Measurements from ENCODE around the gene PPP1R3G. TPM values are rescaled to one million over a fixed set of nuclear protein-coding genes. Genes with fewer than 3 reads are reported as not detected.

Gene PPP1R3G
- polyA plus RNA-seq, 3 donors: 0.08 to 0.55 (median 0.22) TPM

DNA sequence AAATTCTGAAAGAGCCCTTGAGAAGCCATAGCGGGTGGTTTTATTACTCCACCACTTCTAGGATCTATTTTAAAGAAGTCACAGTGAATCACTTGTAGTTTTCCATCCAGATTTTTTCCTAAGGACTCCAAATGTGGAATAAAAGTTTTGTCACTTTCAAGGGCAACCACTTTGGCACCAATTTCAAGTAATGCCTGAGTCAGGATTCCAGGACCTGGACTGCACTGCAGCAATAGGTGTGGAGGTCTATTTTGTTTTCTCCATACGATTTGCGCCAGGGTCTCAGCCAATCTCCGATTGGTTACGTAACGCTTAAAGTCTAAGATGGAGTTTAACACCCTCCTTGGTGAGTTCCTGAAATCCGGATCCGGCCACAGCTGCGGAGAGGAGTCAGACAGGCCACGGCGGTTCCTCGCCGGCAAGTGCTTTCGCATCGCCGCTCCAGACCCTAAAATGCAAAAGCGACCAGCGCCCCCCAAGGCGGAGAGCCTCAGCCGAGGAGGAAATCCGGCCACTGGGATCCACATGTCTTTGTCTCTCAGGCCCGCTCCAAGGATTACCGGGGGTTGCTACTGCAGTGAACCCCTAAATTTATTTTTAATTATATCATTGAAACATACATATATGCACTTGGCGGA lies 18.6 kb upstream of the PPP1R3G start:
- no peak overlapping the region for H3K27ac ChIP-seq (ENCODE audit: low read depth, low read length)
- 93 to 96% (median 95%) methylated on average over 24 of the region's 24 CpGs for WGBS, 3 donors

DNA sequence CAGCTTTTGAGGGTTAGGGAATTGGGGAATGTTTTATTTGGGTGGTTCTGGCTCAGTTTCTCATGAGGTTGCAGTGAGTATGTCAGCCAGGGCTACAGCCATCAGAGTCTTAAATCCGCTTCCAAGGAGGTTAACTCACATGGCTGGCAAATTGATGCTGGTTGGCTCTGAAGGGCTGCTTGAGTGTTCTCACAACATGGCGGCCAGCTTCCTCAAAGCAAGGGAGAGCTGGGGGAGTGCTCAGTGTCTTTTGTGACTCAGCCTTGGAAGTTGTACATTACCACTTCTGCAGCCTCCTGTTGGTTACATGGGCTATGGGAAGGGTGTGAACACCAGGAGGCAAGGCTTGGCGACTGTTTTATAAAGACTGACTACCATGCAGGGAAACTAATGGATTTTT lies 17.8 kb upstream of the PPP1R3G start:
- no peak overlapping the region for H3K27ac ChIP-seq (ENCODE audit: low read depth, low read length)
- 84 to 97% (median 97%) methylated on average over 3 of the region's 3 CpGs for WGBS, 3 donors

DNA sequence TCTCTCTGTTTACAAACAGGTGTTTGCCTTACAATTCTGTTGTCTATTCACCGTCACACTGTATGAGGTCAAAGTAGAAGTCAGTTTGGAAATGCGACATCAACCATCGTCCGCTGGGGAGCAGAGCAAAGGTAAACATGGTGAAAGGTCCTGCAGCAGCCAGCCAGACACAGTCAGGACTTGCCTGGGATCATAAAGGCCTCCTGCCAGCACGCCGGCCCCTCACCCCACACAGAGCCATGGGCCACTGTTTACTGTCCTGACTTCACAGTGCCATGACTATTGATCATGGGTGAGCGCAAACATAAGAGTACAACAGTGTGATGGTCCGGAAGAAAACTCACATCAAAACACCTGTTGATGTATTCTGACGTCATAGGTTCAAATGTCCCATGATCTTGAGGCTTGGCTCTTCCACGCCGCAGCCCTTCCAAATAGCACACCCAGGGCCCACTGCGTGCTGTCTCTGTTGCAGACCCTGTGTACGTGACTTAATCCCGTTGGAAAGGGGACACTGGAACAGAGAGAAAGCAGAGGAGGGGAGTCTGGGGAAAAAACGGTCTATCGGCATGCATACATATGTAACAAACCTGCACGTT lies 16.9 kb upstream of the PPP1R3G start:
- WGBS, 3 donors: 77 to 94% (median 89%) methylated on average over 17 of the region's 17 CpGs
- no peak overlapping the region for H3K27ac ChIP-seq (ENCODE audit: low read depth, low read length)

DNA sequence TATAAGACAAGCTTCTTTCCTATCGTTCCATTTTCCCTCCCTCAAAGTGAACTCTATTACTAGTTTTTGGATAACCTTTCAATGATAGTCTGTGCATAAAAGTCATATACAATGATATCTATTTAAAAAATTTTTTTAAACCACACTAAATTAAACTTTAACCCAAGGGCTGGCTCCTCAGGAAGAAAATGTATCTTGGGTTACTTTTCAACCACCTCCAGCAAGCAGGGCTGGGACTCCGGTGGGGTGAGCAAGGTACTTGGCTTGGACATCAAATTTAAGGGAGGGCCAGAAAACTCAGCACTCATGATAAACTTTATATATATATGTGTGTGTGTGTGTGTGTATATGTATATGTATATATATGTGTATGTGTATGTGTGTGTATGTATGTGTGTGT lies 13.9 kb upstream of the PPP1R3G start:
- no peak overlapping the region for H3K27ac ChIP-seq (ENCODE audit: low read depth, low read length)
- 54 to 96% (median 89%) methylated on average over 2 of the region's 2 CpGs for WGBS, 3 donors

DNA sequence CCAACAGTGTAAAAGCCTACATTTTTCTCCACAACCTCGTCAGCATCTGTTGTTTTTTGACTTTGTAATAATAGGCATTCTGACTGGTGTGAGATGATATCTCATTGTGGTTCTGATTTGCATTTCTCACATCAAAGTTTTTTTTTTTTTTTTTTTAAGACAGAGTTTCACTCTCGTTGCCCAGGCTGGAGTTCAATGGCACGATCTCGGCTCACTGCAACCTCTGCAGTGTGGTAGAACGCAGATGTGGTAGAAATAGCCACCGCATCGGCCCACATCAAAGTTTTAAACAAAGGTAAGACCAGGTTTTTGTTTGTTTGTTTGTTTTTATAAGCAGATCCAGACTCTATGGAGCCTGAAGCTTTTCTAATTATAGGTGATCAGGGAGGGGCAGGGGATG lies 12.7 kb upstream of the PPP1R3G start:
- WGBS, 3 donors: 78 to 88% (median 81%) methylated on average over 7 of the region's 7 CpGs

DNA sequence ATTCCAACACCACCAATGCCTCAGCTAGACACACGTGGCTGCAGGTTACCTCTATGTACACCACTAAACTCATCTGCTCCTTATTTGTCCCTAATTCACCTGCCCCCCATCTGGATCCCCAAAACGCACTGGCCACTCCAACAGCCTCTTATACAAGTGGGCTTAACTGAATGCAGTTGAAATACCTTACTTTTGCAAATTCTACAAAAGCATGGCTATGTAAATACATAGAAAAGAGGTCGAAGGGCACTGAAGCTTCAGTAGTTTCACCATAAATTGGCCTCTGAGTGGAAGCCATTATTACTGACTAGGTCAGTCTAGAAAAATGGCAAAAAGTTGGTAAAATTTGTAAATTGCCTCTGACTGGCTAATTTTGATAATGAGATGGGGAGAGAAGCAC lies 11.1 kb upstream of the PPP1R3G start:
- WGBS, 3 donors: 76 to 84% (median 79%) methylated on average over 3 of the region's 3 CpGs
- H3K27ac ChIP-seq (ENCODE audit: low read depth, low read length): no peak overlapping the region

More for the DNA sequence above, 12.7 kb upstream of the PPP1R3G start:
- H3K27ac ChIP-seq (ENCODE audit: low read depth, low read length): no peak overlapping the region

DNA sequence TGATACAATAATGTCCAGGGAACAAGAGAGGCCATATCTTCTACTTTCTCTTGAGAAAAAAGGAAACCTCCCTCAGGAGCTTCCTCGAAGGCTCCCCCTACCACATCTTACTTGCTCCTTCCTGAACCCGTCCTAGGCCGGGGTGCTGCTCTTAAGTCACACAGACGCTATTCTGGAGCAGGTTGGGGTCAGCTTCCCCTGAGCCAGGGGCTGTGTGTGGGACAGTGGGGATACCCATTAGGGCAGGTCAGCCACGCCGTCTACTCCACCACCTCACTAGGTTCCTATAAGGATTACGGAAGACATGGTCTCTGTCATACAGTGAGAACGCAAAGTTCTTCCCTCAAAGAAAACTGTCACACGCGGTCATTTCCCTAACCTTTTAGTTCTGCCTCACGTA lies 8.2 kb upstream of the PPP1R3G start:
- 90 to 91% (median 90%) methylated on average over 11 of the region's 11 CpGs for WGBS, 3 donors
- no peak overlapping the region for H3K27ac ChIP-seq (ENCODE audit: low read depth, low read length)

DNA sequence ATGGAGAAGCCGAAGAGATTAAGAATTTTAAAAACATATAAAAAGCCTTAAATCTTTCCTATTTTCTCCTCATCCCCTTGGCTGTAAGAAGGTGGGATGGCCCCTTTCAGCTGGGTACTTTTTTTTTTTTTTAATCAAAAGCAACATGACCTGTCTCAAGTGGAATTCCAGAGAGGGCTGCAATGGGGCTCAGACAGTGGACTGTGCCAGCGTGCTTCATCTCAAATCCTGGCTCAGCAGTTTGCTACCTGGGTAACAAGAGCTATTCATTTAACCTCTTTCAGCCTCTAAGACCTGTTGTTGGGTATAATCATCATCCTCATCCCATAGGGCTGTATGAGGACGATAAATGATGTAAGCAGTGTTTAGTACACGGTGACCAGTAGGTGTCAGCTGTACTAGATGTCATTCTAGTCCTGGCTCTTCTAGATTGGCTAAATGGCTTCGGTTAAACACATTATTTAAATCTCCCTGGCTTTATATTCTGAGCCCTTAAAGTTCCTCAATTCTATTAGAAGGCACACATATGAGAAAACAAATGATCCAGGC lies 6.9 kb upstream of the PPP1R3G start:
- no peak overlapping the region for H3K27ac ChIP-seq (ENCODE audit: low read depth, low read length)
- WGBS, 3 donors: 63 to 68% (median 66%) methylated on average over 5 of the region's 5 CpGs

DNA sequence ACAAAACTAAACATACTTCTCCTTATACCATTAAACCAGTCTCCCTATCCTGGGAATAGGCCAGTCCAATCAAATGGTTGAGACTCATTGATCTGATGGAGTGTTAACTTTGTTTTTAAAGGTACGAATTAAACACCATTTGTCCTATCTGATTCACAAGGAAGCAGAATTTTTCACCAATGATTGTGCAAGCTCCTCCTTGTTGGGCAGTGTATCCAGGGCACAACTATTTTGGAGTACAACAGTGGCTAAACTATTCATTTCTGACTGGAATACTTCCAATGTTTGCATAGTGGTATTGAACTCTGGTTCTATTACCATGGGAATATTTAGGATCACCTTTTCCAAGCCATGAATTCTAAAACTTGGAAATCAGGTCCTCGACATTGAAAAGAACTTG lies 5.4 kb upstream of the PPP1R3G start:
- 83 to 97% (median 89%) methylated on average over 2 of the region's 2 CpGs for WGBS, 3 donors
- no peak overlapping the region for H3K27ac ChIP-seq (ENCODE audit: low read depth, low read length)

DNA sequence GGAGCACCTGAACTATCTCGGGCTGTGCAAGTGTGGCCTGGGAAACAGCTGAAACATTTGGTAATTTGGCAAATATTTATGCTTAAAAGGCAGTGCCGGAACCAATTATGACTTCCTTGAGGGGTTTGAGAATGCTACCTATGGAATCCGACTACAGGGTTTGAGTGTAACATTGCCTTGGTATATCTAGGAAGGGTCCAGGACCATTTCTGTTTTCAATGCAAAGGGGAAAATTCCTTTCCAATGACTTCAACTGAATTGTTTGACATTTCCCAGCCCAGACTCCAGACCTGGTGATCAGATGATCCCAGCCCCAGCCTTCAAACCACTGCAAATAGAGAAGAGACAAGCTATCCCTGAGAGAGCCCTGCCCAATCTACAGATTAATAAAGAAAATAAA lies 4.6 kb upstream of the PPP1R3G start:
- WGBS, 3 donors: 54 to 77% (median 75%) methylated on average over 3 of the region's 3 CpGs
- H3K27ac ChIP-seq (ENCODE audit: low read depth, low read length): no peak overlapping the region

DNA sequence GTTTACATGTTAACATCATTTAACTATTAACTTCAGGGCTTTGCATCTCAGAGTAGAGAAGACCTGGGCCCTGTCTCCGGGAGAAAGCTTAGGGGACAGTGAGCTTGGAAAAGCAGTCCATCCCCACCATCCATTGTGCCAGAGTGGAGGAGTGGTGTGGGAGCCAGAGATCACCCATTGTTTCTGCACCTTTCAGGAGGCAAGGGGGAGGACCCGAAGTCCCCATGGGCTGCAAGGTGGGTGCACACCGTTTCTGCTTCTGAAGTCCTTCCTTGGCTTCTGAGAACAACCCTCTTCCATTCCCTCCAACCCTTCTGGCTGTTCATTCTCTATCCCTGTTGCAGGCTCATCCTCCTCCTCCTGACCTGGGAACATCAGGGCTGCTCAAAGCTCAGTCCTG lies 4.0 kb upstream of the PPP1R3G start:
- WGBS, 3 donors: 86 to 97% (median 93%) methylated on average over 3 of the region's 3 CpGs
- H3K27ac ChIP-seq (ENCODE audit: low read depth, low read length): no peak overlapping the region

DNA sequence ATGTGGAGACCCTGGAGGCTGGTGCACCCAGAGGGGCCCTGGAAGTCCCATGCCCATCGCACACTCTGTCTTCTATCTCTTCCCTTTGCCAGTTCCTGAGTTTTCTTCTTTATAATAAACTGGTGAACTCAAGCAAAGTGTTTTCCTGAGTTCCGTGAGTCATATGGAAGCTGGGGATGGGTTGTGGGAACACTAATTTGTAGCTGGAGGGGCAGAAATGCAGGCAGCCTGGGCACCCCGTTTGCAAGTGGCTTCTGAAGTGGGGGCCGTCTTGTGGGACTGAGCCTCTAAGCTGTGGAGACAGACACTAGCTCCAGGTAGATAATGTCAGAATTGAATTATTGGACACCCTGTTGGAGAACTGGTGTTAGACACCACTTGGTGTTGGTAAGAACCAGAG lies 3.2 kb upstream of the PPP1R3G start:
- 79 to 85% (median 81%) methylated on average over 4 of the region's 4 CpGs for WGBS, 3 donors
- H3K27ac ChIP-seq (ENCODE audit: low read depth, low read length): no peak overlapping the region

DNA sequence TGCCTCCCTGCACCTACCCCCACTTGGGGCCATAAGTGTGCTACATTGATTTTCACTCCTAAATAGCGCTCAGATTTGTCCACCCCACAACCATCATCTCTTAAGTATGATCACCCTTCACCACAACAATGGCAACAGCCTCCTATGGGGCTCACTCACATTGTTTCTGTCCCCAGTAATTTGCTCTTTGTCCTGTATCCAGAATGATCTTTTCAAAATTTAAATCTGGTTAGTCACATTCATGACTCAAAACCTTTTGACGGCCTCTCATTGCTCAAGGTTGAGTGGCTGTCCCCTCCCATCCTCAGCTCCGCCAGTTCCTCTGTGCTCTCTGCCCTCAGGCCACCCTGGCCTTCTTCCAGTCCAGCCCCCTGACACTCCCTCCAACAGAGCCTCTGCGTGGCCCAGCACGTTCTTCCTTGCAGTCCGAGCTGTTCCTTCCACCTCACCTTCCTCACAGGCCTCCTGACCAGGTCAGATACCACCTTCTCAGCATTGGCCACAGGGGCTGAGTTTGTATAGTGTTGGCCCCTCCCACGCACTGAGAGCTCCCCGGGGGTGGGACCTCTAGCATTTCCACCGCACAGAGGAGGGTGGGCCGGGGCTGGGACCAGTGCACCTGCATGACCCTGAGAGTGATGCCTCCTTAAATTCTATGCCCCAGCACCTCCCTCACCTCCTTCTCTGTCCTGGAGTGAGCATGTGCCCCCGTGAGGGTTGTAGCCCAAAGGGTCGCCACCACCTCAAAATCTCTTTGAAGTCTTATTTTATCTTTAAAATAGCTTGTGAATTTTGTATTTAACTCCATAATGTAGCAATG lies 2.4 kb upstream of the PPP1R3G start:
- H3K27ac ChIP-seq (ENCODE audit: low read depth, low read length): no peak overlapping the region
- 74 to 80% (median 76%) methylated on average over 12 of the region's 12 CpGs for WGBS, 3 donors

DNA sequence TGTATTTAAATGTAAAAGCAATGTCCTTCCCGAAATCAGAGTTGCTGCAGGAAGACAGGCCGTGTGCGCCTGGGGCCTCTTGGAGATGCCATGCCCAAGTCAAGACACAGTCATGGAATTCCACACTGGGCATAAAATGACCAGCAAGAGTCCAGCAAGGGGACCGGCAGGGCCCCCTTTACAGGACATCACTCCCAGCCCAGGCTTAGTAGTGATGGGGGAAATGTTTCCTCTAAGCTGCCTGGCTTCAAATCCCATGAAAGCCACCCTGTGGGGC lies 1.9 kb upstream of the PPP1R3G start:
- 47 to 66% (median 49%) methylated on average over 4 of the region's 4 CpGs for WGBS, 3 donors
- H3K27ac ChIP-seq (ENCODE audit: low read depth, low read length): no peak overlapping the region

DNA sequence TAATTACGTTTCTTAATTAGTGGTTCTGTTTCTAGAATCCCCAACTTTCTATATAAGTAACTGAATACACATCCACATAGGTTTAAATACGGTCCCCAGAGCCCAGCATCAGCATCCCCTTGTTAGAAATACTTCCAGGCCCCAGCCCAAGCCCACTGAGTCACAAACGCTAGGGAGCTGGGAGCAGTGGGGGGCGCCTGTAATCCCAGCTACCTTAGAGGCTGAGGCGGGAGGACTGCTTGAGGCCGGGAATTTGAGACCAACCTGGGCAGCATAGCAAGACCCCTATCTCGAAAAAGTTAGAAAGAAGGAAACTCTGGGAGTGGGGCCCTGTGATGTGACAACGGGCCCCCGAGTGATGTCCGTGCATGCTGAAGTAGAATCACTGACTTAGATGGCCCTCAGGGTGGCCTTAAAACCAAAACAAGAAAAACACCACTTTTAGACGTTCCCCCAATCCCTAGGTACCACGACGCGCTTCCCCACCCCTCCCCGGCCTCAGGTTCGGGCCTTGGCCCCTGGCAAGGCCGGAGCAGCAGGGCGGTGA lies 1.3 kb upstream of the PPP1R3G start:
- no peak overlapping the region for H3K27ac ChIP-seq (ENCODE audit: low read depth, low read length)
- 51 to 54% (median 53%) methylated on average over 17 to 18 of the region's 18 CpGs for WGBS, 3 donors

DNA sequence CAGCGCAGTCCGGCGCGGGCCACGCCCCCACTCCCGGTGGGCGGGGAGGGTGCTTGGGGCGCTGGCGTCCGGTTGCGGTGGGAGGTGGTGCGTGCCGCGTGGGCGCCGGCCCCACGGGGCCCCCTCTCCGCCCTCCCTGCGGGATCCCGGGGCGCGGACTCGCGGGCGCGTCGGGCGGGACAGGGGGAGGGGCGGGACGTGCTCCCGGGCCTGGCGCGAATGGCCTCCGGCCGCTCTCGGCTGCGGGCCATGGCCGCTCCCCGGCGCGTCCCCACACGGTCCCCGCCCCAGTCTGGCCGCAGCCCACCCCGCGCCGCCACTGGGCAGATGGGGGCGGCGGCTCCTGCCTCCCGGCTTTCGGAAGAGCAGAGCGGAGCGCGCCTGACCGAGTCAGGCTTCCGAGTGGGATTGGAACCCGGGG lies 771 bp upstream of the PPP1R3G start:
- WGBS, 3 donors: 1% methylated on average over 27 to 57 of the region's 57 CpGs
- no peak overlapping the region for H3K27ac ChIP-seq (ENCODE audit: low read depth, low read length)

DNA sequence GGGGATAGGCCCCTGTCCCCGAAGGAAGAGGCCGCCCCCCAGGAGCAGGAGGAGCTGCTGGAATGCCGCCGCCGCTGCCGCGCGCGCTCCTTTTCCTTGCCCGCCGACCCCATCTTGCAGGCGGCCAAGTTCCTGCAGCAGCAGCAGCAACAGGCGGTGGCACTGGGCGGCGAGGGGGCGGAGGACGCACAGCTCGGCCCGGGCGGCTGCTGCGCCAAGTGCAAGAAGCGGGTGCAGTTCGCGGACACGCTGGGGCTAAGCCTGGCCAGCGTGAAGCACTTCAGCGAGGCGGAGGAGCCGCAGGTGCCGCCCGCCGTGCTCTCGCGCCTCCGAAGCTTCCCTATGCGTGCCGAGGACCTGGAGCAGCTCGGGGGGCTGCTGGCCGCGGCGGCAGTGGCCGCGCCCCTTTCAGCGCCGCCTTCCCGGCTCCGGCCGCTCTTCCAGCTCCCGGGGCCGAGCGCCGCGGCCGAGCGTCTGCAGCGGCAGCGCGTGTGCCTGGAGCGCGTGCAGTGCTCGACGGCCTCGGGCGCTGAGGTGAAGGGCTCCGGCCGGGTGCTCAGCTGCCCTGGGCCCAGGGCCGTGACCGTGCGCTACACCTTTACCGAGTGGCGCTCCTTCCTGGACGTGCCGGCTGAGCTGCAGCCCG lies 630 bp downstream of the PPP1R3G start:
- no peak overlapping the region for H3K27ac ChIP-seq (ENCODE audit: low read depth, low read length)
- 1 to 2% (median 1%) methylated on average over 54 to 74 of the region's 74 CpGs for WGBS, 3 donors

DNA sequence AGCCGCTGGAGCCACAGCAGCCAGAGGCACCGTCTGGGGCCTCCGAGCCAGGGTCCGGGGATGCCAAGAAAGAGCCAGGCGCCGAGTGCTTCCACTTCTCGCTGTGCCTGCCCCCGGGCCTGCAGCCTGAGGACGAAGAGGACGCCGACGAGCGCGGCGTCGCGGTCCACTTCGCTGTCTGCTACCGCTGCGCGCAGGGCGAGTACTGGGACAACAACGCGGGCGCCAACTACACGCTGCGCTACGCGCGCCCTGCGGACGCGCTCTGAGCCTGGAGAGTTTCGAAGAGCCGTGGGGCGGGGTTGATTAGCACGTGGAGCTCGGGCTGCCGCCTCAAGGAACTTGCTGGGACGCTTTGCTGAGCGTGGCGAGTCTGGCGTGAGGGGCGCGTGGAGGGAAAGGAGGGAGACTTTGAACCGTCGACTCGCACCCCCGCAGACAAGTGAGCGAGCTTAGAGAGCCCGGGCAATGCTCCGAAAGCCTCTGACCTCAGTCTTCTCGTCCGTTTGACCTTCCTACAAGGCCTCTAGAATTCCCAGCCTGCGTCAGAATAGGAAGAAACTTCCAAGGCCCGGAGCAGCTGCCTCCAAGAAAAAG lies 1.3 kb downstream of the PPP1R3G start:
- 16 to 47% (median 31%) methylated on average over 54 to 56 of the region's 56 CpGs for WGBS, 3 donors
- H3K27ac ChIP-seq (ENCODE audit: low read depth, low read length): no peak overlapping the region

All from adipose tissue (tissue), 3 donors.